Cardiac fibroblast (primary cell): Measurements from ENCODE around the gene FCHSD2.

ENCODE experiments used
- DNase-seq, 2 donors: peaks; one replicate each; pipeline versions ENCODE4 v3.0.0 to v3.0.0-alpha.2; 2010; ENCODE audit warnings: low read depth in 2 of 2
- H3K4me3 ChIP-seq, 2 donors: replicated peaks in 1 of 2; 1 replicate in 1 of 2; 2 replicates in 1 of 2; pipeline ENCODE4 v1.5.1; 2011; ENCODE audit warnings: low read depth in 2 of 2, low read length in 2 of 2, mild to moderate bottlenecking in 2 of 2, moderate library complexity in 1 of 2
- TF ChIP-seq, protein P1 (sequence below): IDR thresholded peaks from one replicate; pipeline ENCODE4 v1.5.1; 2011; ENCODE audit warnings: low read depth, mild to moderate bottlenecking, low read length, inconsistent platforms

FCHSD2 gene

DNA sequence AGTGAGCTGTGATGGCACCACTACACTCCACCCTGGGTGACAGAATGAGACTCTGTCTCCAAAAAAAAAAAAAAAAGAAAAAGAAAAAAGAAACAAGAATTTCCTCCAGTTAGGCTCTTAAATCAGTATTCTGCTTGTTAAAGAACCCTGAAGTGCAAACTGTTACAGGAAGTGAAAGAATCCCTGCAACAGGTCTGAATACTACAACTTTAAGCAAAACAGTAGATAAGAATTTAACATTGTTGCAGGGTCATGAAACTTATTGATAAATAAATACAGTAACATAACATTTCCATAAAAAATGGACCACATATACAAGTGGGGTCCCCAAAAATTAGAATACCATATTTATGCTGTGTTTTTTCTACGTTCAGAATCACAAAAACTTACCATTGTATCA, 35.8 kb downstream of the FCHSD2 start:
- TF ChIP-seq, protein P1, sequence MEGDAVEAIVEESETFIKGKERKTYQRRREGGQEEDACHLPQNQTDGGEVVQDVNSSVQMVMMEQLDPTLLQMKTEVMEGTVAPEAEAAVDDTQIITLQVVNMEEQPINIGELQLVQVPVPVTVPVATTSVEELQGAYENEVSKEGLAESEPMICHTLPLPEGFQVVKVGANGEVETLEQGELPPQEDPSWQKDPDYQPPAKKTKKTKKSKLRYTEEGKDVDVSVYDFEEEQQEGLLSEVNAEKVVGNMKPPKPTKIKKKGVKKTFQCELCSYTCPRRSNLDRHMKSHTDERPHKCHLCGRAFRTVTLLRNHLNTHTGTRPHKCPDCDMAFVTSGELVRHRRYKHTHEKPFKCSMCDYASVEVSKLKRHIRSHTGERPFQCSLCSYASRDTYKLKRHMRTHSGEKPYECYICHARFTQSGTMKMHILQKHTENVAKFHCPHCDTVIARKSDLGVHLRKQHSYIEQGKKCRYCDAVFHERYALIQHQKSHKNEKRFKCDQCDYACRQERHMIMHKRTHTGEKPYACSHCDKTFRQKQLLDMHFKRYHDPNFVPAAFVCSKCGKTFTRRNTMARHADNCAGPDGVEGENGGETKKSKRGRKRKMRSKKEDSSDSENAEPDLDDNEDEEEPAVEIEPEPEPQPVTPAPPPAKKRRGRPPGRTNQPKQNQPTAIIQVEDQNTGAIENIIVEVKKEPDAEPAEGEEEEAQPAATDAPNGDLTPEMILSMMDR = no peak
- no peak for DNase-seq
- no peak overlapping the region for H3K4me3 ChIP-seq

DNA sequence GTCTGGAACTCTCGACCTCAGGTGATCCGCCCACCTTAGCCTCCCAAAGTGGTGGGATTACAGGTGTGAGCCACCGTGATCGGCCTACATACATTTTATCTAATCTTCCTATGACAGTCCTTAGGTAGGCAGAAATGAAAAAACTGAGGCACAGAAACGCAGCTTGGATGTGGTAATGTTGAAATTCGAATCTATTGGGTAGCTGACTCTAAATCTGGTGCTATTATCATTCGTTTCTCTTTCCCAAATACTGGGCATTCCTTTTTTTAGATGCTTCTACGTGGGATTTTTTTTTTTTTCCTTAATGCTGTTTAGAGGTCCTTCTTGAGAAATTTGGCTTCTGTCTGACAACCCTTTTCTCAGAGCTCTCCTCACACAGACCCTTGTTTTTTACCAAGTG, 41.5 kb downstream of the FCHSD2 start:
- H3K4me3 ChIP-seq = no peak overlapping the region
- DNase-seq = no peak
- TF ChIP-seq, protein P1 = no peak

DNA sequence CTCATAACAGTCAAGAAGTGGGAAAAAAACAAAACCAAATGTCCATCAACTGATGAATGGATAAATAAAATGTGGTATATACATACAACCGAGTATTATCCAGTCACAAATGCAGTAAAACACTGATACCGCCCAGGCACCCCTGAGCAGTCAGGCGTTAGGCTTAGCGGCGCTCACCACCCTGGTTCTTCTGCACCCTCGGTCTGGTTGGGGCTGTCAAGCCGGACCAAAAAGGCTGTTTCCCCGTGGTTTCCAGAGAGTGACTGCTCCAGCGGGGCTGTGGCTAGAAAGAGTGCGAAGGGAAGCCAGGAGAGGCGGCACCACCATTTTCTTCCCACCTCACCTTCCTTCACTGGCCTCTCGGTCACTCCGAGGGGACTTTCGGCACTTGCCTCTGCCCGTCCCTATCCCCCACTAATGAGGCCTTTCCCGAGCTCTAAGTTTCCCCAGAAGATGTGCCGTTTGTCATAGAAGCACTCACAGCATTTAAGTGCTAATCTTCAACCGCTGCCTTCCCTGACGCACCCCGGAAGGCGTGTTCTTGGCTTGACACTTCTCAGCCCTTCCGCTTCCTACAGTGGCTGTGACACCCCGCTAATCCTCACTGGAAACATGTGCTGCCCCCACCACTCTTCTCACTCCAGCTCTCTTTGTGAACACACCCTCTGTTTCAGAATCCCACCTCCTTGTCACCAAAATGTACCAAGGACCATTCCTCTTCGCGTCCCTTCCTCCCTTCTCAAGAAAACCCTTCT, 42.4 kb downstream of the FCHSD2 start:
- no peak overlapping the region for H3K4me3 ChIP-seq
- TF ChIP-seq, protein P1 = no peak
- DNase-seq = no peak

DNA sequence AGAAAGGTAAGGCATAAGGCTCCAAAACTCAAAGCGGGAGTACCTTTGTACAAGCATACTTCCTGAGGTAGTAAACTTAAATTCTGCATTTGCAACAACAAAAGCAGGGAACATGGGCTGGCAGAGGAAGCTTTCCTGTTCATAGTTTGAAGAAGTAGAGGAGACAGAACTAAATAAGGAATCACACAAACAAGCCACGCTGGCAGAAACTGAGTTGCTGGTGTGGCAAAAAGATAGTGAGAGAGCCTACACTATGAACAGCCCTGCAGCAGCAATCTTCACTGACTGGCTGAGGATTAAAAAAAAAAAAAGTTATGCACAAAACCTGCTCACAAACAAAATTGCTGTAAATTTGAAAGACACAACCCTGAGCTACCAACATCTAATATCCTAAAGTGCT, 46.5 kb downstream of the FCHSD2 start:
- no peak overlapping the region for H3K4me3 ChIP-seq
- TF ChIP-seq, protein P1 = no peak
- DNase-seq = peak; percentile 4 to 19

DNA sequence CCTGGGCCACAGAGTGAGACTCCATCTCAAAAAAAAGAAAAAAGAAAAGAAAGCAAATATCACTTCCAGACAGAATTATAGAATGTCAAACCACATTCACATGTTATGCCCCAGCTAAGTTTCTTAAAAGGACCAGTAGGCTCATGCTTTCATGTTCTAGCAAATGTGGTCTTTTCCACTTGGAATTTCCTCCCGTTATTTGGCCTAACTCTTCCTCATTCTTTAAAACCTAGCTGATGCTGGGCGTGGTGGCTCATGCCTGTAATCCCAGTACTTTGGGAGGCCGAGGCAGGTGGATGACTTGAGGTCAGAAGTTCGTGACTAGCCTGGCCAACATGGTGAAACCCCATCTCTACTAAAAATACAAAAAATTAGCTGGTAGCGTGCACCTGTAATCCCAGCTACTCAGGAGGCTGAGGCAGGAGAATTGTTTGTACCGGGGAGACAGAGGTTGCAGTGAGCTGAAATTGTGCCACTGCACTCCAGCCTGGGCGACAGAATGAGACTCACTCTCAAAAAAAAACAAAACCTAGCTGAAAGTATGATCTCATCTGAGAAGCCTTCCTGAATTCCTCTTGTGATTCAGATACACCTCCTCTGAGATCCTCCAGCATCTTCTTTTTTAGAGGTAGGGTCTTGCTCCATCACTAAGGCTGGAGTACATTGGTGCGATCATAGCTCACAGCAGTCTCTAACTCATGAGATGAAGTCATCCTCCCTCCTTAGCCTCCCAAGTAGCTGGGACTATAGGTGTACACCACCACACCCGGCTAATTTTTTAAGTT, 50.4 kb downstream of the FCHSD2 start:
- H3K4me3 ChIP-seq = no peak overlapping the region
- DNase-seq = peak in 1 of 2 donors; percentile 7
- TF ChIP-seq, protein P1 = no peak

DNA sequence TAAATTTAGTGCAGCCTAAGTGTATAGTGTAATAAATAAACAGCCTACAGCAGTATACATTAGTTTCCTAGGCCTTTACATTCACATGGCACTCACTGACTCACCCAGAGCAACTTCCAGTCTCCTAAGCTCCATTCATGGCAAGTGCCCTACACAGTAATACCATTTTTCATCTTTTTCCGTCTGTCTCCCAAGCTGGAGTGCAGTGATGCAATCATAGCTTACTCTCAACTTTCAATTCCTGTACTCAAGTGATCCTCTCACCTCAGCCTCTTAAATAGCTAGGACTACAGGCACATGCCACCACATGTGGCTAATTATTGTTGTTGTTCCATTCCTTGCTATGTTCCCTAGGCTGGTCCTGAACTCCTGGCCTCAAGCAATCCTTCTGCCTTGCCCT, 54.4 kb downstream of the FCHSD2 start:
- DNase-seq = peak; percentile 26 to 40
- H3K4me3 ChIP-seq = no peak overlapping the region
- TF ChIP-seq, protein P1 = no peak
